Measurements from ENCODE around the gene SHLD1.

SHLD1 gene

GRCh38 chr20:5882166-5882565 lies 132.0 kb downstream of the SHLD1 start:
- Histone ChIP-seq H3K9me3 (ENCODE audit: control insufficient read depth, low read length) (no peaks in the 10 kb centered on the region), H3K4me3 (ENCODE audit: insufficient read depth, low read depth, low read length, poor library complexity, severe bottlenecking) (no peak overlapping the region)
- DNase-seq, result no peak

GRCh38 chr20:5884465-5885335 lies 134.5 kb downstream of the SHLD1 start:
- Histone ChIP-seq H3K36me3 (ENCODE audit: control insufficient read depth, insufficient read depth, low read length) (no peaks in the 10 kb centered on the region), H3K4me1 (ENCODE audit: control insufficient read depth, insufficient read depth, low read length, poor library complexity, severe bottlenecking) (no peaks in the 10 kb centered on the region), H3K27ac (ENCODE audit: insufficient read depth, low read length, poor library complexity, severe bottlenecking) (no peak overlapping the region), H3K9me3 (ENCODE audit: control insufficient read depth, low read length) (no peaks in the 10 kb centered on the region), H3K4me3 (ENCODE audit: insufficient read depth, low read depth, low read length, poor library complexity, severe bottlenecking) (no peak overlapping the region), H3K27me3 (replicated peaks; ENCODE audit: control insufficient read depth, insufficient read depth, low read length, poor library complexity, severe bottlenecking) (no peaks in the 10 kb centered on the region)
- no peak for DNase-seq

More at GRCh38 chr20:5882166-5882565, 132.0 kb downstream of the SHLD1 start:
- Histone ChIP-seq H3K27ac (ENCODE audit: insufficient read depth, low read length, poor library complexity, severe bottlenecking) (no peak overlapping the region), H3K36me3 (ENCODE audit: control insufficient read depth, insufficient read depth, low read length) (no peaks in the 10 kb centered on the region), H3K4me1 (ENCODE audit: control insufficient read depth, insufficient read depth, low read length, poor library complexity, severe bottlenecking) (no peaks in the 10 kb centered on the region), H3K27me3 (replicated peaks; ENCODE audit: control insufficient read depth, insufficient read depth, low read length, poor library complexity, severe bottlenecking) (no peaks in the 10 kb centered on the region)

GRCh38 chr20:5885866-5886265 lies 135.7 kb downstream of the SHLD1 start:
- DNase-seq, result no peak
- Histone ChIP-seq H3K9me3 (ENCODE audit: control insufficient read depth, low read length) (no peaks in the 10 kb centered on the region), H3K27me3 (replicated peaks; ENCODE audit: control insufficient read depth, insufficient read depth, low read length, poor library complexity, severe bottlenecking) (no peaks in the 10 kb centered on the region), H3K4me3 (ENCODE audit: insufficient read depth, low read depth, low read length, poor library complexity, severe bottlenecking) (no peak overlapping the region), H3K27ac (ENCODE audit: insufficient read depth, low read length, poor library complexity, severe bottlenecking) (no peak overlapping the region), H3K4me1 (ENCODE audit: control insufficient read depth, insufficient read depth, low read length, poor library complexity, severe bottlenecking) (no peaks in the 10 kb centered on the region), H3K36me3 (ENCODE audit: control insufficient read depth, insufficient read depth, low read length) (no peaks in the 10 kb centered on the region)

- no peaks in the 10 kb centered on the region for H3K27me3 ChIP-seq (replicated peaks; ENCODE audit: control insufficient read depth, insufficient read depth, low read length, poor library complexity, severe bottlenecking)
- H3K27ac ChIP-seq (ENCODE audit: insufficient read depth, low read length, poor library complexity, severe bottlenecking), result no peak overlapping the region
- H3K4me3 ChIP-seq (ENCODE audit: insufficient read depth, low read depth, low read length, poor library complexity, severe bottlenecking), result no peak overlapping the region
- H3K9me3 ChIP-seq (ENCODE audit: control insufficient read depth, low read length), result no peaks in the 10 kb centered on the region
- no peaks in the 10 kb centered on the region for H3K4me1 ChIP-seq (ENCODE audit: control insufficient read depth, insufficient read depth, low read length, poor library complexity, severe bottlenecking)
- H3K36me3 ChIP-seq (ENCODE audit: control insufficient read depth, insufficient read depth, low read length), result no peaks in the 10 kb centered on the region
- DNase-seq, result no peak
Measured at GRCh38 chr20:5886788-5887187, 136.6 kb downstream of the SHLD1 start.

GRCh38 chr20:5887386-5887785 lies 137.2 kb downstream of the SHLD1 start:
- no peak overlapping the region for H3K4me3 ChIP-seq (ENCODE audit: insufficient read depth, low read depth, low read length, poor library complexity, severe bottlenecking)
- no peak for DNase-seq
- H3K27me3 ChIP-seq (replicated peaks; ENCODE audit: control insufficient read depth, insufficient read depth, low read length, poor library complexity, severe bottlenecking), result no peaks in the 10 kb centered on the region
- no peaks in the 10 kb centered on the region for H3K9me3 ChIP-seq (ENCODE audit: control insufficient read depth, low read length)
- H3K27ac ChIP-seq (ENCODE audit: insufficient read depth, low read length, poor library complexity, severe bottlenecking), result no peak overlapping the region
- no peaks in the 10 kb centered on the region for H3K36me3 ChIP-seq (ENCODE audit: control insufficient read depth, insufficient read depth, low read length)
- H3K4me1 ChIP-seq (ENCODE audit: control insufficient read depth, insufficient read depth, low read length, poor library complexity, severe bottlenecking), result no peaks in the 10 kb centered on the region

- no peak overlapping the region for H3K27ac ChIP-seq (ENCODE audit: insufficient read depth, low read length, poor library complexity, severe bottlenecking)
- H3K9me3 ChIP-seq (ENCODE audit: control insufficient read depth, low read length), result no peaks in the 10 kb centered on the region
- H3K4me3 ChIP-seq (ENCODE audit: insufficient read depth, low read depth, low read length, poor library complexity, severe bottlenecking), result no peak overlapping the region
- H3K27me3 ChIP-seq (replicated peaks; ENCODE audit: control insufficient read depth, insufficient read depth, low read length, poor library complexity, severe bottlenecking), result no peaks in the 10 kb centered on the region
- H3K36me3 ChIP-seq (ENCODE audit: control insufficient read depth, insufficient read depth, low read length), result no peaks in the 10 kb centered on the region
- DNase-seq, result no peak
- H3K4me1 ChIP-seq (ENCODE audit: control insufficient read depth, insufficient read depth, low read length, poor library complexity, severe bottlenecking), result no peaks in the 10 kb centered on the region
Measured at GRCh38 chr20:5888041-5888440, 137.8 kb downstream of the SHLD1 start.

GRCh38 chr20:5890773-5891441 lies 140.7 kb downstream of the SHLD1 start:
- H3K9me3 ChIP-seq (ENCODE audit: control insufficient read depth, low read length), result no peaks in the 10 kb centered on the region
- no peak overlapping the region for H3K4me3 ChIP-seq (ENCODE audit: insufficient read depth, low read depth, low read length, poor library complexity, severe bottlenecking)
- H3K36me3 ChIP-seq (ENCODE audit: control insufficient read depth, insufficient read depth, low read length), result no peaks in the 10 kb centered on the region
- no peak overlapping the region for H3K27ac ChIP-seq (ENCODE audit: insufficient read depth, low read length, poor library complexity, severe bottlenecking)
- no peaks in the 10 kb centered on the region for H3K27me3 ChIP-seq (replicated peaks; ENCODE audit: control insufficient read depth, insufficient read depth, low read length, poor library complexity, severe bottlenecking)
- no peaks in the 10 kb centered on the region for H3K4me1 ChIP-seq (ENCODE audit: control insufficient read depth, insufficient read depth, low read length, poor library complexity, severe bottlenecking)
- no peak for DNase-seq

- Histone ChIP-seq H3K4me1 (ENCODE audit: control insufficient read depth, insufficient read depth, low read length, poor library complexity, severe bottlenecking) (no peaks in the 10 kb centered on the region), H3K36me3 (ENCODE audit: control insufficient read depth, insufficient read depth, low read length) (no peaks in the 10 kb centered on the region), H3K27ac (ENCODE audit: insufficient read depth, low read length, poor library complexity, severe bottlenecking) (no peak overlapping the region), H3K4me3 (ENCODE audit: insufficient read depth, low read depth, low read length, poor library complexity, severe bottlenecking) (no peak overlapping the region), H3K9me3 (ENCODE audit: control insufficient read depth, low read length) (no peaks in the 10 kb centered on the region), H3K27me3 (replicated peaks; ENCODE audit: control insufficient read depth, insufficient read depth, low read length, poor library complexity, severe bottlenecking) (no peaks in the 10 kb centered on the region)
- no peak for DNase-seq
Measured at GRCh38 chr20:5893052-5893451, 142.9 kb downstream of the SHLD1 start.

- H3K27ac ChIP-seq (ENCODE audit: insufficient read depth, low read length, poor library complexity, severe bottlenecking), result no peak overlapping the region
- no peak overlapping the region for H3K4me3 ChIP-seq (ENCODE audit: insufficient read depth, low read depth, low read length, poor library complexity, severe bottlenecking)
- no peaks in the 10 kb centered on the region for H3K9me3 ChIP-seq (ENCODE audit: control insufficient read depth, low read length)
- H3K27me3 ChIP-seq (replicated peaks; ENCODE audit: control insufficient read depth, insufficient read depth, low read length, poor library complexity, severe bottlenecking), result no peaks in the 10 kb centered on the region
- no peak for DNase-seq
- H3K36me3 ChIP-seq (ENCODE audit: control insufficient read depth, insufficient read depth, low read length), result no peaks in the 10 kb centered on the region
- H3K4me1 ChIP-seq (ENCODE audit: control insufficient read depth, insufficient read depth, low read length, poor library complexity, severe bottlenecking), result no peaks in the 10 kb centered on the region
Measured at GRCh38 chr20:5893621-5894020, 143.4 kb downstream of the SHLD1 start.

GRCh38 chr20:5895626-5896025 lies 145.4 kb downstream of the SHLD1 start:
- H3K36me3 ChIP-seq (ENCODE audit: control insufficient read depth, insufficient read depth, low read length), result no peaks in the 10 kb centered on the region
- H3K27me3 ChIP-seq (replicated peaks; ENCODE audit: control insufficient read depth, insufficient read depth, low read length, poor library complexity, severe bottlenecking), result no peaks in the 10 kb centered on the region
- DNase-seq, result no peak
- no peaks in the 10 kb centered on the region for H3K4me1 ChIP-seq (ENCODE audit: control insufficient read depth, insufficient read depth, low read length, poor library complexity, severe bottlenecking)
- no peaks in the 10 kb centered on the region for H3K9me3 ChIP-seq (ENCODE audit: control insufficient read depth, low read length)
- H3K4me3 ChIP-seq (ENCODE audit: insufficient read depth, low read depth, low read length, poor library complexity, severe bottlenecking), result no peak overlapping the region
- no peak overlapping the region for H3K27ac ChIP-seq (ENCODE audit: insufficient read depth, low read length, poor library complexity, severe bottlenecking)
